ENCODE results near the gene MEDAG.

The MEDAG gene

GRCh38 chr13:30966101-30966500, 60.0 kb downstream of the MEDAG start:
- H3K4me1 ChIP-seq (ENCODE audit: control insufficient read depth in 5 of 5, insufficient read depth in 5 of 5, low read length in 5 of 5): peaks cover 0 to 5% (median 3%) of the 10 kb centered on the region in 5 donors

GRCh38 chr13:30968846-30969245, 62.8 kb downstream of the MEDAG start:
- H3K9ac ChIP-seq (ENCODE audit: low read length in 5 of 5): no peak overlapping the region
- H3K27ac ChIP-seq (ENCODE audit: low read depth, low read length): no peak overlapping the region
- no peaks in the 10 kb centered on the region for H3K9me3 ChIP-seq (ENCODE audit: control insufficient read depth in 5 of 5, low read length in 5 of 5)
- no peak overlapping the region for H3K4me3 ChIP-seq (ENCODE audit: low read depth in 1 of 5, low read length in 5 of 5)
- H3K36me3 ChIP-seq (ENCODE audit: control insufficient read depth in 5 of 5, insufficient read depth in 5 of 5, low read length in 5 of 5): no peaks in the 10 kb centered on the region
- H3K27me3 ChIP-seq (ENCODE audit: control insufficient read depth in 5 of 5, insufficient read depth in 4 of 5, low read length in 5 of 5): no peaks in the 10 kb centered on the region
- H3K4me1 ChIP-seq (ENCODE audit: control insufficient read depth in 5 of 5, insufficient read depth in 5 of 5, low read length in 5 of 5): peaks cover 0 to 2% (median 2%) of the 10 kb centered on the region in 5 donors

More at GRCh38 chr13:30966101-30966500, 60.0 kb downstream of the MEDAG start:
- H3K27ac ChIP-seq (ENCODE audit: low read depth, low read length): no peak overlapping the region
- no peak overlapping the region for H3K9ac ChIP-seq (ENCODE audit: low read length in 5 of 5)
- no peak overlapping the region for H3K4me3 ChIP-seq (ENCODE audit: low read depth in 1 of 5, low read length in 5 of 5)
- no peaks in the 10 kb centered on the region for H3K9me3 ChIP-seq (ENCODE audit: control insufficient read depth in 5 of 5, low read length in 5 of 5)
- no peaks in the 10 kb centered on the region for H3K36me3 ChIP-seq (ENCODE audit: control insufficient read depth in 5 of 5, insufficient read depth in 5 of 5, low read length in 5 of 5)
- no peaks in the 10 kb centered on the region for H3K27me3 ChIP-seq (ENCODE audit: control insufficient read depth in 5 of 5, insufficient read depth in 4 of 5, low read length in 5 of 5)

- Histone ChIP-seq H3K27me3 (ENCODE audit: control insufficient read depth in 5 of 5, insufficient read depth in 4 of 5, low read length in 5 of 5) (no peaks in the 10 kb centered on the region), H3K27ac (ENCODE audit: low read depth, low read length) (no peak overlapping the region), H3K9ac (ENCODE audit: low read length in 5 of 5) (no peak overlapping the region), H3K9me3 (ENCODE audit: control insufficient read depth in 5 of 5, low read length in 5 of 5) (no peaks in the 10 kb centered on the region), H3K4me3 (ENCODE audit: low read depth in 1 of 5, low read length in 5 of 5) (no peak overlapping the region), H3K4me1 (ENCODE audit: control insufficient read depth in 5 of 5, insufficient read depth in 5 of 5, low read length in 5 of 5) (no peaks in the 10 kb centered on the region), H3K36me3 (ENCODE audit: control insufficient read depth in 5 of 5, insufficient read depth in 5 of 5, low read length in 5 of 5) (no peaks in the 10 kb centered on the region)
These were observed 65.5 kb downstream of the MEDAG start for GRCh38 chr13:30971575-30971974.

GRCh38 chr13:30972888-30973377, 66.9 kb downstream of the MEDAG start:
- Histone ChIP-seq H3K4me1 (ENCODE audit: control insufficient read depth in 5 of 5, insufficient read depth in 5 of 5, low read length in 5 of 5) (peaks cover 0 to 4% (median under 1%) of the 10 kb centered on the region in 5 donors), H3K9me3 (ENCODE audit: control insufficient read depth in 5 of 5, low read length in 5 of 5) (no peaks in the 10 kb centered on the region), H3K36me3 (ENCODE audit: control insufficient read depth in 5 of 5, insufficient read depth in 5 of 5, low read length in 5 of 5) (no peaks in the 10 kb centered on the region), H3K27ac (ENCODE audit: low read depth, low read length) (no peak overlapping the region), H3K9ac (ENCODE audit: low read length in 5 of 5) (no peak overlapping the region), H3K4me3 (ENCODE audit: low read depth in 1 of 5, low read length in 5 of 5) (no peak overlapping the region), H3K27me3 (ENCODE audit: control insufficient read depth in 5 of 5, insufficient read depth in 4 of 5, low read length in 5 of 5) (peaks cover 0 to 3% (median 0%) of the 10 kb centered on the region in 5 donors)

DNA sequence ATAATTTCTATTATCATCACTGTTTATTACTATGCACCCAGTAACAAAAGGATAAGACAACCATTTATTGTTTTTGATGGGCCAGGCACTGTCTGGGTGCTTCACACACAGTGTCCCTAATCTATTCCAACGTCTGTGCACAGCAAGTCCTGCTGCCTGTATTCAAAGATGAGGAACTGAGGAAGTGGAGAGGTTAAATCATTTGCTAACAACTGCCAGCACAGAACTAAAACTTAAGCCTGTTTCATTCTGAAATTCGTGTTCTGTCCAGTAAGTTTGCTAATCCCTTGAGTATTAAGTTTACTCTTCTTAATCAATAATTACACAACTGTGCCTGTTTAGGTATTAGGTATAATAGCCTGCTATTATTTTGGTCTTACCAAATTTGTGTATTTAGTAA, 68.3 kb downstream of the MEDAG start:
- no peak overlapping the region for H3K27ac ChIP-seq (ENCODE audit: low read depth, low read length)
- H3K4me3 ChIP-seq (ENCODE audit: low read depth in 1 of 5, low read length in 5 of 5): no peak overlapping the region
- H3K36me3 ChIP-seq (ENCODE audit: control insufficient read depth in 5 of 5, insufficient read depth in 5 of 5, low read length in 5 of 5): no peaks in the 10 kb centered on the region
- H3K4me1 ChIP-seq (ENCODE audit: control insufficient read depth in 5 of 5, insufficient read depth in 5 of 5, low read length in 5 of 5): peaks cover 0 to 6% (median 4%) of the 10 kb centered on the region in 5 donors
- no peaks in the 10 kb centered on the region for H3K9me3 ChIP-seq (ENCODE audit: control insufficient read depth in 5 of 5, low read length in 5 of 5)
- H3K9ac ChIP-seq (ENCODE audit: low read length in 5 of 5): no peak overlapping the region
- H3K27me3 ChIP-seq (ENCODE audit: control insufficient read depth in 5 of 5, insufficient read depth in 4 of 5, low read length in 5 of 5): peaks cover 0 to 3% (median 0%) of the 10 kb centered on the region in 5 donors
